ENCODE results near the gene NSRP1. TPM values are rescaled to one million over a fixed set of nuclear protein-coding genes. Genes with fewer than 3 reads are reported as not detected.

The NSRP1 gene
- total and polyA plus RNA-seq, 2 experiments from 2014 or later = 7.7 to 54.8 TPM

DNA sequence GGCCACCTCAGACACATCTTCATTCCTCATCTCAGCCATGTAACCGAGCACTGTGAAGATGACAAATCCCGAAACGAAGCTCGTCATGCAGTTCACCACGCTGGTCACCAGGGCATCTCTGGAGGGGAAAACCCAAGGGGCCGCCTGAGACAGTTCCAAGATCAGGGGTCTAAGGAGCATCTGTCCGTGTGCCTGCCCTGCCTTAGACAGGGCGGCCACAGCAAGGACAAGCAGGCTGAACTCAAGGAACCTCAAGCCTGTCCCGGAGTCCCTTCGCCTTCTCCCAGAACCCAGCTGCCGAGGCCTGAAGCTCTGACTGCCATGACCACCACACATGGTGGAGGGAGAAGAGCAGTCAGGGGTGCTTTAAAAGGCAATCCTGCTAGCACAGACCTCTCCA lies 96.1 kb downstream of the NSRP1 start:
- no peak overlapping the region for H3K27ac ChIP-seq
- no peak overlapping the region for H2AFZ ChIP-seq
- H3K4me2 ChIP-seq (ENCODE audit: unreplicated experiment) = no peak overlapping the region
- no peak for DNase-seq
- WGBS, 2 experiments (ENCODE audit: low coverage in 1 of 2, low lambda C conversion rate in 2 of 2, missing lambda C conversion rate in 2 of 2) = 77 to 80% methylated on average over 11 of the region's 11 CpGs
- in situ Hi-C loops (cut with MboI) = no loop called here
- H3K9me2 ChIP-seq (ENCODE audit: insufficient read depth) = no peaks in the 10 kb centered on the region
- H3K9ac ChIP-seq = no peak overlapping the region
- no peaks in the 10 kb centered on the region for H3F3A ChIP-seq (ENCODE audit: insufficient read depth)
- H3K79me2 ChIP-seq (ENCODE audit: insufficient read depth) = no peaks in the 10 kb centered on the region
- no peak overlapping the region for H3K4me3 ChIP-seq
- H3K9me3 ChIP-seq (ENCODE audit: low read depth) = no peaks in the 10 kb centered on the region
- no peaks in the 10 kb centered on the region for H4K20me1 ChIP-seq (ENCODE audit: insufficient read depth)
- no peaks in the 10 kb centered on the region for H3K27me3 ChIP-seq (replicated peaks; ENCODE audit: insufficient read depth)
- no peaks in the 10 kb centered on the region for H3K36me3 ChIP-seq (ENCODE audit: low read depth)
- H3K4me1 ChIP-seq (ENCODE audit: insufficient read depth) = no peaks in the 10 kb centered on the region
- TF ChIP-seq EZH2 (IDR thresholded peaks at IDR 0.05; ENCODE audit: insufficient read depth, poor library complexity, severe bottlenecking) (no peak), EZH2phosphoT487 (IDR thresholded peaks at IDR 0.05; ENCODE audit: insufficient read depth, low read depth) (no peak)

DNA sequence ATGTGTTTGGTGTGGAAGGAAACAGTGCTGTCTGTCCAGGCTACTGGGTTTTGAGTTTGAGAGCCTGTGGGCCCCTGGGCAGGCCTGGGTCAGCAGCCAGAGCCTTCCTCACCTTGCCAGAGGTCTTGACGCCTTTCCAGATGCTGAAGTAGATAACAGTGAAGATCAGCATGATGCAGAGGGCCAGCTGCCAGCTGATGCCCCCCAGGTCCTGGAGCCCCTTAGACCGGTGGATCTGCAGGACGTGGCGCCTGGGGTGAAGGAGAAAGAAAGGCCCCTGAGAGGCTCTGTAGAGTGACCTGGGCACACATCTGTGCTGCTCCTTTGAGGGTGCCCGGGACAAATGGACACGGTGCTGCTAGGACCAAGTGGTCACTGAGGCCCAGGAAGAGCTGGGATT lies 100.4 kb downstream of the NSRP1 start:
- no peaks in the 10 kb centered on the region for H3F3A ChIP-seq (ENCODE audit: insufficient read depth)
- no peak overlapping the region for H2AFZ ChIP-seq
- in situ Hi-C loops (cut with MboI) = no loop called here
- H3K9me3 ChIP-seq (ENCODE audit: low read depth) = no peaks in the 10 kb centered on the region
- no peak overlapping the region for H3K4me2 ChIP-seq (ENCODE audit: unreplicated experiment)
- no peak for TF ChIP-seq EZH2 (IDR thresholded peaks at IDR 0.05; ENCODE audit: insufficient read depth, poor library complexity, severe bottlenecking)
- TF ChIP-seq EZH2phosphoT487 (IDR thresholded peaks at IDR 0.05; ENCODE audit: insufficient read depth, low read depth) = no peak
- H3K27ac ChIP-seq = no peak overlapping the region
- no peaks in the 10 kb centered on the region for H3K9me2 ChIP-seq (ENCODE audit: insufficient read depth)
- no peak overlapping the region for H3K9ac ChIP-seq
- no peaks in the 10 kb centered on the region for H3K79me2 ChIP-seq (ENCODE audit: insufficient read depth)
- WGBS, 2 experiments (ENCODE audit: low coverage in 1 of 2, low lambda C conversion rate in 2 of 2, missing lambda C conversion rate in 2 of 2) = 87 to 89% methylated on average over 6 of the region's 6 CpGs
- H3K4me3 ChIP-seq = no peak overlapping the region
- H3K27me3 ChIP-seq (replicated peaks; ENCODE audit: insufficient read depth) = no peaks in the 10 kb centered on the region
- H3K36me3 ChIP-seq (ENCODE audit: low read depth) = no peaks in the 10 kb centered on the region
- DNase-seq = no peak
- H3K4me1 ChIP-seq (ENCODE audit: insufficient read depth) = no peaks in the 10 kb centered on the region
- no peaks in the 10 kb centered on the region for H4K20me1 ChIP-seq (ENCODE audit: insufficient read depth)

DNA sequence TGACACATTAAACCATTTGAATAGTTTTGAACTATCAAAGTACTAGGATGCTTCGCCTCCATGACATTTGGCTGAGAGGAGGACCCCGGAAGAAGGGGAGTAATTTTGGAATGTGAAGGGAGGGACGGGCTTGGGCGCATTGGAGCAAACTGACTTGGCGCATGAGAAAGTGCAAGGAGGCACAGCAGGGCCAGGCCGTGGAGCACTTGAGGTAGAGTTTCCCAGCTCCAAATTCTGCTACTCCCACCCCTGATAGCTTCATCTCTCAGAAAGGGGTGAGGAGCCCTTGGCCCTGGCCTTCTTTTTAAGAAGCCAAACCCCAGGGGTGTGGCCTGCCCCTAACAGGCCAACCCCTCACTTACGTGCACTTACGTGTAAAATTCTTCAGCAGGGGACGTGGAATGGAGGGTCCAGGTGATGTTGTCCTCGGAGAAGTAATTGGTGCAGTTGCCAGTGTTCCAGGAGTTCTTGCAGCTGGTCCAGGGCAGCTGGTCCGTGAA lies 101.2 kb downstream of the NSRP1 start:
- no peak overlapping the region for H3K9ac ChIP-seq
- H3F3A ChIP-seq (ENCODE audit: insufficient read depth) = no peaks in the 10 kb centered on the region
- in situ Hi-C loops (cut with MboI) = no loop called here
- no peak for DNase-seq
- H3K4me1 ChIP-seq (ENCODE audit: insufficient read depth) = no peaks in the 10 kb centered on the region
- H3K9me2 ChIP-seq (ENCODE audit: insufficient read depth) = no peaks in the 10 kb centered on the region
- no peak overlapping the region for H3K27ac ChIP-seq
- WGBS, 2 experiments (ENCODE audit: low coverage in 1 of 2, low lambda C conversion rate in 2 of 2, missing lambda C conversion rate in 2 of 2) = 86 to 91% methylated on average over 11 of the region's 11 CpGs
- H3K4me2 ChIP-seq (ENCODE audit: unreplicated experiment) = no peak overlapping the region
- H3K79me2 ChIP-seq (ENCODE audit: insufficient read depth) = no peaks in the 10 kb centered on the region
- TF ChIP-seq EZH2 (IDR thresholded peaks at IDR 0.05; ENCODE audit: insufficient read depth, poor library complexity, severe bottlenecking) (no peak), EZH2phosphoT487 (IDR thresholded peaks at IDR 0.05; ENCODE audit: insufficient read depth, low read depth) (no peak)
- no peaks in the 10 kb centered on the region for H3K36me3 ChIP-seq (ENCODE audit: low read depth)
- H4K20me1 ChIP-seq (ENCODE audit: insufficient read depth) = no peaks in the 10 kb centered on the region
- no peaks in the 10 kb centered on the region for H3K27me3 ChIP-seq (replicated peaks; ENCODE audit: insufficient read depth)
- H3K4me3 ChIP-seq = no peak overlapping the region
- H3K9me3 ChIP-seq (ENCODE audit: low read depth) = no peaks in the 10 kb centered on the region
- no peak overlapping the region for H2AFZ ChIP-seq

DNA sequence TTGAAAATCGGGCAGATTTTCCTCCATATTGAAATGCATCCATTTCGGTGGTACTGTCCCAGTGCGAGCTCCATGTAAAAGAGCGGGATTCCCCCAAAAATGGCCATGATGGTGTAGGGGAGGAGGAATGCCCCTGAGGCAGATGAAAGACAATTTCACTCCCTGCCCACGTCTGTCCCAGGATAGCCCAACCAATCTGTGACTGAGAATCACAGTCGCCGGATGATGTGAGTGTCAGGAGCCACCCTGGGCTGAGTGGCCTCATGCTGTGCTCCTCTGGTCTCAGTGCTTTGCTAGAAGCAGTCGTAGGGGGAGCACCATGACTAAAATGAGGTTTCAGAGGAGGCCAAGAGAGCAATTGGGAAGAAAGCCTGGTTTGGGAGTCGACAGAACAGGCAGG lies 102.2 kb downstream of the NSRP1 start:
- H3K9me2 ChIP-seq (ENCODE audit: insufficient read depth) = no peaks in the 10 kb centered on the region
- in situ Hi-C loops (cut with MboI) = no loop called here
- no peaks in the 10 kb centered on the region for H3K36me3 ChIP-seq (ENCODE audit: low read depth)
- WGBS, 2 experiments (ENCODE audit: low coverage in 1 of 2, low lambda C conversion rate in 2 of 2, missing lambda C conversion rate in 2 of 2) = 74 to 77% methylated on average over 9 of the region's 9 CpGs
- H3K4me2 ChIP-seq (ENCODE audit: unreplicated experiment) = no peak overlapping the region
- no peak overlapping the region for H3K9ac ChIP-seq
- no peaks in the 10 kb centered on the region for H3K27me3 ChIP-seq (replicated peaks; ENCODE audit: insufficient read depth)
- H3F3A ChIP-seq (ENCODE audit: insufficient read depth) = no peaks in the 10 kb centered on the region
- H3K4me3 ChIP-seq = no peak overlapping the region
- no peak overlapping the region for H2AFZ ChIP-seq
- no peaks in the 10 kb centered on the region for H3K4me1 ChIP-seq (ENCODE audit: insufficient read depth)
- no peak for TF ChIP-seq EZH2phosphoT487 (IDR thresholded peaks at IDR 0.05; ENCODE audit: insufficient read depth, low read depth)
- no peak for TF ChIP-seq EZH2 (IDR thresholded peaks at IDR 0.05; ENCODE audit: insufficient read depth, poor library complexity, severe bottlenecking)
- no peaks in the 10 kb centered on the region for H3K79me2 ChIP-seq (ENCODE audit: insufficient read depth)
- no peak for DNase-seq
- H4K20me1 ChIP-seq (ENCODE audit: insufficient read depth) = no peaks in the 10 kb centered on the region
- H3K27ac ChIP-seq = no peak overlapping the region
- H3K9me3 ChIP-seq (ENCODE audit: low read depth) = no peaks in the 10 kb centered on the region

DNA sequence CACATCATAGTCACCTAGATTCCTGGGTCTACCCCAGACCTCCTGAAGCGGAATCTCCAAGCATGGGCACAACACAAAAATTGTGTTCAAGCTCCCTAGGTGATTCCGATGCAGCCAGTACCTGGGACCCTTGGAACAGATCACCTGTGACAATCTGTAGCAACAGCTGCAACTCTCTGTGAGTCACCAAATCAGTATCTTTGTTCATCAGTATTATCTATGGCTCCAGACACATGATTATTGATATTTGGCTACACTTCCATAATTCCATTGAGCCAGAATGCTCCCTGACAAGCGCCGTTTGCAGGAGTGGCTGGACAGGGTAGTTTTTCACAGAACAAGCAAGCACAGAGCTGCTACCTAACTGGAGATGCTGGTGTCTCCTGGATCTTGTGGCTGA lies 102.7 kb downstream of the NSRP1 start:
- in situ Hi-C loops (cut with MboI) = no loop called here
- Histone ChIP-seq H2AFZ (no peak overlapping the region), H3K9ac (no peak overlapping the region), H3K27me3 (replicated peaks; ENCODE audit: insufficient read depth) (no peaks in the 10 kb centered on the region), H3K27ac (no peak overlapping the region), H3K4me1 (ENCODE audit: insufficient read depth) (no peaks in the 10 kb centered on the region), H4K20me1 (ENCODE audit: insufficient read depth) (no peaks in the 10 kb centered on the region), H3K9me3 (ENCODE audit: low read depth) (no peaks in the 10 kb centered on the region), H3K4me3 (no peak overlapping the region), H3K36me3 (ENCODE audit: low read depth) (no peaks in the 10 kb centered on the region), H3K4me2 (ENCODE audit: unreplicated experiment) (no peak overlapping the region), H3K79me2 (ENCODE audit: insufficient read depth) (no peaks in the 10 kb centered on the region), H3K9me2 (ENCODE audit: insufficient read depth) (no peaks in the 10 kb centered on the region), H3F3A (ENCODE audit: insufficient read depth) (no peaks in the 10 kb centered on the region)
- TF ChIP-seq EZH2 (IDR thresholded peaks at IDR 0.05; ENCODE audit: insufficient read depth, poor library complexity, severe bottlenecking) (no peak), EZH2phosphoT487 (IDR thresholded peaks at IDR 0.05; ENCODE audit: insufficient read depth, low read depth) (no peak)
- no peak for DNase-seq
- WGBS, 2 experiments (ENCODE audit: low coverage in 1 of 2, low lambda C conversion rate in 2 of 2, missing lambda C conversion rate in 2 of 2) = 81 to 89% methylated on average over 4 of the region's 4 CpGs

All from GM23248 (cell line).